PC-3 (cell line): Measurements from ENCODE around the gene FLVCR1.

Source experiments
- EZH2 ChIP-seq: fragments of 300-600 bp; sonication (generic); IDR thresholded peaks from one replicate; pipeline ENCODE4 v1.6.1; 2017; ENCODE audit warnings: antibody characterized with exemption, mild to moderate bottlenecking, low read length; ENCODE audit not compliant: unreplicated experiment
- EZH2phosphoT487 ChIP-seq: fragments of 300-600 bp; sonication (generic); IDR thresholded peaks from 2 replicates; pipeline ENCODE4 v1.6.1; 2018; ENCODE audit warnings: mild to moderate bottlenecking, antibody characterized with exemption, low read length, borderline replicate concordance
- TF ChIP-seq, protein P1 (sequence below): fragments of 300-600 bp; sonication (generic); conservative IDR thresholded peaks from 2 replicates; pipeline ENCODE4 v1.5.1; 2017; ENCODE audit warnings: antibody characterized with exemption, low read depth, mild to moderate bottlenecking, low read length

DNA sequence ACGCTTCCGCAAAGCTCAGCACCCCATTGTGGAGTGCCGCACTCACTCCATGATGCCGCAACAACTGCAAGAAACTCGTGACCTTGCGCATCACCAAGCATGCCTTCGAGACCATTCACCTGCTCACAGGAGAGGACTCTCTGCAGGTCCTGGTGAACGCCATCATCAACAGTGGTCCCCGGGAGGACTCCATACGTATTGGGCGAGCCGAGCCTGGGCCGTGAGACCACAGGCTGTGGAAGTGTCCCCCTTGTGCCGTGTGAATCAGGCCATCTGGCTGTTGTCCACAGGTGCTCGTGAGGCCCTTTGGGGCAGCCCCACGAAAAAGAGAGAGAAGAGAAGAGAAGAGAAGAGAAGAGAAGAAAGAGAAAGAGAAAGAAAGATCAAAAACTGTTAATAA is 33.9 kb upstream of the FLVCR1 start:
- TF ChIP-seq, protein P1, sequence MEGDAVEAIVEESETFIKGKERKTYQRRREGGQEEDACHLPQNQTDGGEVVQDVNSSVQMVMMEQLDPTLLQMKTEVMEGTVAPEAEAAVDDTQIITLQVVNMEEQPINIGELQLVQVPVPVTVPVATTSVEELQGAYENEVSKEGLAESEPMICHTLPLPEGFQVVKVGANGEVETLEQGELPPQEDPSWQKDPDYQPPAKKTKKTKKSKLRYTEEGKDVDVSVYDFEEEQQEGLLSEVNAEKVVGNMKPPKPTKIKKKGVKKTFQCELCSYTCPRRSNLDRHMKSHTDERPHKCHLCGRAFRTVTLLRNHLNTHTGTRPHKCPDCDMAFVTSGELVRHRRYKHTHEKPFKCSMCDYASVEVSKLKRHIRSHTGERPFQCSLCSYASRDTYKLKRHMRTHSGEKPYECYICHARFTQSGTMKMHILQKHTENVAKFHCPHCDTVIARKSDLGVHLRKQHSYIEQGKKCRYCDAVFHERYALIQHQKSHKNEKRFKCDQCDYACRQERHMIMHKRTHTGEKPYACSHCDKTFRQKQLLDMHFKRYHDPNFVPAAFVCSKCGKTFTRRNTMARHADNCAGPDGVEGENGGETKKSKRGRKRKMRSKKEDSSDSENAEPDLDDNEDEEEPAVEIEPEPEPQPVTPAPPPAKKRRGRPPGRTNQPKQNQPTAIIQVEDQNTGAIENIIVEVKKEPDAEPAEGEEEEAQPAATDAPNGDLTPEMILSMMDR, result no peak
- TF ChIP-seq EZH2, result no peak
- no peak for TF ChIP-seq EZH2phosphoT487
